A673 (cell line): Measurements from ENCODE around the gene TBX4. TPM values are rescaled to one million over a fixed set of nuclear protein-coding genes. Genes with fewer than 3 reads are reported as not detected.

ENCODE experiments used
- BruUV-seq: library from RNA; stranded (reverse); fragments of 400-500 nt; replicated peaks from 2 replicates; lab custom pipeline; 2021; lab: Mats Ljungman, UMichigan
- CTCF ChIA-PET: fragments of 300-600 bp; sonication (Branson Sonifier 250); formaldehyde crosslinking; loops from one replicate; lab custom pipeline; 2022; ENCODE audit warnings: antibody characterized with exemption; lab: Charles Lee
- POLR2A ChIA-PET: fragments of 300-600 bp; sonication (Branson Sonifier 250); formaldehyde crosslinking; loops from one replicate; lab custom pipeline; 2022; ENCODE audit warnings: antibody characterized with exemption; ENCODE audit not compliant: low non-redundant PET; lab: Charles Lee
- DNase-seq: peaks from one replicate; pipeline ENCODE4 v3.0.0-alpha.2; 2015; ENCODE audit warnings: low spot score
- H3K27ac ChIP-seq: fragments of 200-600 bp; sonication (generic); 2 replicates; pipeline ENCODE4 v1.5.1; 2016; ENCODE audit warnings: mixed run types, low read depth, mild to moderate bottlenecking, mixed read lengths, antibody characterized with exemption, low read length; ENCODE audit not compliant: poor library complexity, severe bottlenecking
- H3K27me3 ChIP-seq: fragments of 200-600 bp; sonication (generic); replicated peaks from 2 replicates; pipeline ENCODE4 v1.6.1; 2017; ENCODE audit warnings: mixed run types, low read depth, mild to moderate bottlenecking, mixed read lengths, antibody characterized with exemption, low read length; ENCODE audit not compliant: insufficient read depth, poor library complexity
- H3K36me3 ChIP-seq: fragments of 200-600 bp; sonication (generic); 2 replicates; pipeline ENCODE4 v1.6.1; 2016; ENCODE audit warnings: mixed run types, mild to moderate bottlenecking, mixed read lengths, antibody characterized with exemption, low read length; ENCODE audit not compliant: insufficient read depth, poor library complexity, severe bottlenecking
- H3K4me1 ChIP-seq: fragments of 200-600 bp; sonication (generic); 2 replicates; pipeline ENCODE4 v1.6.1; 2017; ENCODE audit warnings: mixed run types, mild to moderate bottlenecking, mixed read lengths, antibody characterized with exemption, low read length; ENCODE audit not compliant: insufficient read depth, poor library complexity, severe bottlenecking
- H3K4me3 ChIP-seq: fragments of 200-600 bp; sonication (generic); 2 replicates; pipeline ENCODE4 v1.5.1; 2016; ENCODE audit warnings: low read depth, mixed run types, mild to moderate bottlenecking, mixed read lengths, low read length; ENCODE audit not compliant: poor library complexity, severe bottlenecking
- H3K9me3 ChIP-seq: fragments of 200-600 bp; sonication (generic); 2 replicates; pipeline ENCODE4 v1.6.1; 2016; ENCODE audit warnings: mixed run types, low read depth, mild to moderate bottlenecking, mixed read lengths, antibody characterized with exemption, low read length; ENCODE audit not compliant: poor library complexity, severe bottlenecking
- EZH2 ChIP-seq: fragments of 200-600 bp; sonication (generic); IDR thresholded peaks from 2 replicates; pipeline ENCODE4 v1.6.1; 2017; ENCODE audit warnings: borderline replicate concordance, low read depth, mild to moderate bottlenecking, mixed read lengths, antibody characterized with exemption, low read length; ENCODE audit not compliant: poor library complexity, severe bottlenecking
- intact Hi-C: fragments of 100-400 bp; cut with micrococcal nuclease; formaldehyde crosslinking; loops from one replicate; pipeline ENCODE4 v1.10.0; 2022; ENCODE audit not compliant: unreplicated experiment
- total RNA-seq: library from RNA; stranded (reverse); gene quantifications from 2 replicates; pipeline ENCODE4 v1.2.3, GENCODE V29; 2021
- TF ChIP-seq, protein P1 (sequence below): fragments of 300-800, 200-600 bp; sonication (generic); conservative IDR thresholded peaks from 2 replicates; pipeline ENCODE4 v1.5.1; 2017; ENCODE audit warnings: low read depth, mild to moderate bottlenecking, antibody characterized with exemption, low read length, moderate library complexity, mixed read lengths

Gene TBX4
- total RNA-seq, 1 experiment from 2014 or later: not detected

DNA sequence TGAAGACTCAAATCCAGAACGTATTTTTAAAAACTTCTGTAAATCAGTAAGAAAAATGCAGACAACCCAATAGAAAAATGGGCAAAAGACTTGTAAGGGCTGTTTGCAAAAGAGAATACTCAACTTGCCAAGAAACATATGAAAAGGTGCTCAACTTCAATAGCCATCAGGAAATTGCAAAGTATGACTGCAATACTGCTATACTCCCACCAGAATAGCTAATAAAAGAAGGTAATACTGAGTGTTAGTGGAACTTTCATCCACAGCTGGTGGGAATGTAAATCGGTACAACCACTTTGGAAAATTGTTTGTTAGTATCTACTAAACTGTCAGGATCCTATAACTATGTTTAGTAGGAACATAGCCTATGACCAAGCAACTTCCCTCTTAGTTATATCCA lies 48.1 kb downstream of the TBX4 start:
- no peak for TF ChIP-seq EZH2
- TF ChIP-seq, protein P1, sequence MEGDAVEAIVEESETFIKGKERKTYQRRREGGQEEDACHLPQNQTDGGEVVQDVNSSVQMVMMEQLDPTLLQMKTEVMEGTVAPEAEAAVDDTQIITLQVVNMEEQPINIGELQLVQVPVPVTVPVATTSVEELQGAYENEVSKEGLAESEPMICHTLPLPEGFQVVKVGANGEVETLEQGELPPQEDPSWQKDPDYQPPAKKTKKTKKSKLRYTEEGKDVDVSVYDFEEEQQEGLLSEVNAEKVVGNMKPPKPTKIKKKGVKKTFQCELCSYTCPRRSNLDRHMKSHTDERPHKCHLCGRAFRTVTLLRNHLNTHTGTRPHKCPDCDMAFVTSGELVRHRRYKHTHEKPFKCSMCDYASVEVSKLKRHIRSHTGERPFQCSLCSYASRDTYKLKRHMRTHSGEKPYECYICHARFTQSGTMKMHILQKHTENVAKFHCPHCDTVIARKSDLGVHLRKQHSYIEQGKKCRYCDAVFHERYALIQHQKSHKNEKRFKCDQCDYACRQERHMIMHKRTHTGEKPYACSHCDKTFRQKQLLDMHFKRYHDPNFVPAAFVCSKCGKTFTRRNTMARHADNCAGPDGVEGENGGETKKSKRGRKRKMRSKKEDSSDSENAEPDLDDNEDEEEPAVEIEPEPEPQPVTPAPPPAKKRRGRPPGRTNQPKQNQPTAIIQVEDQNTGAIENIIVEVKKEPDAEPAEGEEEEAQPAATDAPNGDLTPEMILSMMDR: no peak
- H3K27me3 ChIP-seq: no peaks in the 10 kb centered on the region
- ChIA-PET POLR2A (interaction anchor here (0.6 kb wide), 1 partner anchor 24 kb away, joined by 3 read pairs; no protein-coding TSS in a partner anchor), CTCF (no interaction called here)
- H3K4me1 ChIP-seq: no peaks in the 10 kb centered on the region
- no TSS peak for BruUV-seq
- H3K36me3 ChIP-seq: no peaks in the 10 kb centered on the region
- DNase-seq: no peak
- H3K9me3 ChIP-seq: no peaks in the 10 kb centered on the region
- intact Hi-C loops: no loop called here
- H3K4me3 ChIP-seq: no peak overlapping the region
- no peak overlapping the region for H3K27ac ChIP-seq

DNA sequence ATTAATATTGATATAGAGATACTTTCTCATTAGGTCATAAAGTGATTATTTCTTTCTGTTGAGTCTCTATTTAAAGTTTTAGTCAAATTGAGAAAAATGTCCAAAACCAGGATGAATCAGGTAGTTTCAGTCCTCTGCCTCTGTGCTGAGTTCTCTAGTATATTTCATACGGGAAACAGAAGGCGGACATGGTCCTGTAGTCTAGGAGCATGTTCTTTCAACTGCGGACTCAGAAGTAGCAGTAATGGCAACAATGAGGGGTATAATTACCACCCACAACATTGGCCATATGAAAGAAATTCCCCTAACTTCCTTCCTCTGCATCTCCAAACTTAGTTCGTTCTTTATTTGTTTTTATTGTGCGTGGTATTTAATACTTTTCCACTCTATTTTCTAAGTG lies 50.1 kb downstream of the TBX4 start:
- no peak overlapping the region for H3K4me3 ChIP-seq
- intact Hi-C loops: no loop called here
- no peaks in the 10 kb centered on the region for H3K36me3 ChIP-seq
- no TSS peak for BruUV-seq
- ChIA-PET POLR2A (no interaction called here), CTCF (no interaction called here)
- no peak overlapping the region for H3K27ac ChIP-seq
- no peak for DNase-seq
- H3K9me3 ChIP-seq: no peaks in the 10 kb centered on the region
- H3K4me1 ChIP-seq: no peaks in the 10 kb centered on the region
- H3K27me3 ChIP-seq: no peaks in the 10 kb centered on the region
- TF ChIP-seq, protein P1: no peak
- no peak for TF ChIP-seq EZH2

DNA sequence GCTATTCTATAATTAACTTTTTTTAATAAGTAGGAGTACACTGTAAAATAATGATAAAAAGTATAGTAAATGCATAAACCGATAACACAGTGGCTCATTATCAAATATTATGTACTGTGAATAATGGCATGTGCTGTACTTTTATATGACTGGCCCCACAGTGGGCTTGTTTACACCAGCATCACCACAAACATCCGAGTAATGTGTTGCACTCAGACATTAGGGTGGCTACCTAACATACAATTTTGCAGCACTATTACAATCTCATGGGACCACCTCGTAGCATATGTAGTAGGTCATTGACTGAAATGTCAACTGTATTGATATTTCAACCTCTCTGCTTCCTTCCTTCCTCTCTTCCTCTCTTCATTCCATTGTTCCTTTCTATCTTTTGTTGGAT lies 51.7 kb downstream of the TBX4 start:
- no peak for DNase-seq
- CTCF ChIA-PET: no interaction called here
- H3K27me3 ChIP-seq: no peaks in the 10 kb centered on the region
- no TSS peak for BruUV-seq
- POLR2A ChIA-PET: no interaction called here
- H3K9me3 ChIP-seq: no peaks in the 10 kb centered on the region
- no peaks in the 10 kb centered on the region for H3K4me1 ChIP-seq
- H3K4me3 ChIP-seq: no peak overlapping the region
- no peak overlapping the region for H3K27ac ChIP-seq
- TF ChIP-seq, protein P1: no peak
- no peak for TF ChIP-seq EZH2
- no peaks in the 10 kb centered on the region for H3K36me3 ChIP-seq
- intact Hi-C loops: no loop called here
